RCC 7860 (cell line): ENCODE measurements around the gene PRAMEF6.
"Not testable (repeated sequence)": the region's sequence is repeated elsewhere in the genome, so short reads cannot be mapped to it uniquely, and the experiment has no call there.

Experiments
- DNase-seq: peaks from one replicate; pipeline ENCODE4 v3.0.0-alpha.2; 2015; ENCODE audit warnings: low spot score
- FAIRE-seq: peaks from 2 replicates; lab custom pipeline; 2012; peaks lifted over from hg19 to GRCh38; lab: Jason Lieb, UNC

Gene PRAMEF6

DNA sequence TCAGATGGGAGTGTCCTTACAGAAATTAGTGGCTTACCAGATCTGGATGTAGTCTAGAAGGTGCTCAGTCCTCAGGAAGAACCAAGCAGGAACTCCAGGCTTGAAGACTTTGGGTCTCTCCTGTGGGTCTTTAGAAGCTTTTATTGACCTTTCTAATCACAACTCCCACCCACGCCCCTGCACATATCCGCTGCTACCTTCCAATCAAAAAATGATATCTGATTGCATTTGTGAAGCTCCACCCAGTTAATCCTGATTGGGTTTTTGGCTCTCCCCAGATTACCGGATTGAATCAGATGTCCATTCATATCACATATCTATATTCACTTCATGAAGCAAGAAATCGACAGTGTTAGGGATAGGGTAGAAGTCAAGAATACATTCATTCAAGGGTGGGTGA is at the start of gene PRAMEF6:
Gene PRAMEF6 (minus strand): TSS at position 101 of the 400 bp plus-strand sequence. CDS start 5,062 bp downstream, outside the sequence.
- not testable (repeated sequence) for DNase-seq, FAIRE-seq

DNA sequence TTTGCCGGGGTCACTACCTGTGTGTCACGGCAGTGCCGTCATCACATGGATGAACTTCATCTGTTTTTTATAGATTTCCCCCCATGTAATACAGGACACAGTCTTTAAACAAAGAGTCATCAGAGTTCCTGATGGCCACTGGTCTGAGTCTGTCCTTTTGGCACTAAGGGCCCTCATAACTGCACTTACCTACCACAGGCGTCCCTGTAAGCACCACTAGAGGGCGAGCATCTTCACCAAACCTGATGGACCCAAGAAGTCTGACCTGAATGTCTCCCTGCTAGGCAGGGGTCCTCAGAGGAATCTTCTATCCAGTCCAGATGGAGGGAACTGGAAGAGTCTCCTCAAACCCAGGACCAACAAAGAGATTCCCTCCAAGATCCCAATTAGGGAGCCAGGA is 23.0 kb downstream of the PRAMEF6 start:
- FAIRE-seq, DNase-seq: not testable (repeated sequence)

DNA sequence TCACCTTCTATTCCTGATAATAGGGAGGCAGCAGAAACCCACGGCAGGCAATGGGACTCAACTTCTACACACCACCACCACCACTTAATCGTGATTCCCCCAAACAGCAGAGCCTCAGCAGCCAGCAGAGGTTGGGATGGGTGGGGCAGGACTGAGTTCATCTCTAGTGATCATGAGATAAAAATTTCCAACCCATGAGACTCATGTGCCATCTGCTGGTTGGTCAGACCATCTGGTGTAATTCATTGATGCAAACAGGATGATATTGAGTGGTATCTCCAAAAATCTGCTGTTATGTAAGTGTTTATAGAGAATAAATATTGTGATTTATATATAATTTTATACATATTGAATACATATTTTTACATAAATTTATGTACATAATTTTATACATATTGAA is 25.6 kb downstream of the PRAMEF6 start:
- DNase-seq = not testable (repeated sequence)
- peak; percentile 70 for FAIRE-seq

DNA sequence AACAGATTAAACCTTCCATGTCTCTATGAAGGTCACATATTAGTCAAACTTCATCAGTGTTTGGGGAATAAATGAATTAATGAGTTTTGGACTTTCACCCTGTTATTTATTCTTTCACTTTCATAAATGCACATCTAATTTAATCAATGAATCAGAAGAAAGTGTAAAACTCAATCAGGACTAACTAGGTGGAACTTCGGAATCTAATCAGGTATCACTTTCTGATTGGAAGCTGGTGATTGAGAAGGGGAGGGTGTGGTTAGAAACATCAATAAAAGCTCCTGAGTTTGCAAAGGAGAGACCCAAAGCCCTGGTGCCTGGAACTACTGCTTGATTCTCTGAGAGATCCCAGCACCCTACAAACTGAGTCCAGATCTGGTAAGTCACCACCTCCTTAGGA is 31.1 kb downstream of the PRAMEF6 start, which contains the start of gene PRAMEF7:
Gene PRAMEF7 (plus strand): TSS at position 301 of the 400 bp plus-strand sequence. CDS start 1,083 bp downstream, outside the sequence.
- FAIRE-seq, DNase-seq: not testable (repeated sequence)

DNA sequence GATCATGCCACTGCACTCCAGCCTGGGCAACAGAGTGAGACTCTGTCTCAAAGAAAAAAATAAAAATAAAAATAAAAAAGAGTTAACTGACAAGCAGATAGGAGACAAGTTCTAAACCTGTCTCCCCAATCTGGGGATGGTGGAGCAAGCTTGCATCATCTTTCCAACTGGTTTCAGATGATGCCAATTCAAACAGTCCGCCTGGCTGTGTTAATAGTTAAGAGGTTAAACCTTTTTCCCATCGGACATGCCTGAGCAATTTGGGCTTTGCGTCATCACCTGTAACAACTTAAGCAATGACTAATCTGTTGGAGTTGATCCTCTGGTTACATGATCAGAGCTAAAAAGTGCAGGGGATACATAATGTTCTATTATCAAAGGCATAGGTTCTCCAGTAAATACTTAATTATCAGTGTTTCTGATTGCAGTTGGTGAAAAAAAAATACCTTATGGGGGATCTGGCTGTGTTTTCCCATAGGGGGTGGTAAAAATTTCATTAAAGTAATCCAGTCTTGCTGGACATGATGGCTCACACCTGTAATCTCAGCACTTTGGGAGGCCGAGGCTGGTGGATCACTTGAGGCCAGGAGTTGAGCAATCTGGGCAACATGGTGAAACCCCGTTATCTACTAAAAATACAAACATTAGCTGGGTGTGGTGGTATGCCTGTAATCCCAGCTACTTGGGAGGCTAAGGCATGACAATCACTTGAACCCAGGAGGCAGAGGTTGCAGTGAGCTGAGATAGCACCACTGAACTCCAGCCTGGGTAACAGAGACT is 43.4 kb downstream of the PRAMEF6 start:
- DNase-seq, FAIRE-seq: not testable (repeated sequence)

DNA sequence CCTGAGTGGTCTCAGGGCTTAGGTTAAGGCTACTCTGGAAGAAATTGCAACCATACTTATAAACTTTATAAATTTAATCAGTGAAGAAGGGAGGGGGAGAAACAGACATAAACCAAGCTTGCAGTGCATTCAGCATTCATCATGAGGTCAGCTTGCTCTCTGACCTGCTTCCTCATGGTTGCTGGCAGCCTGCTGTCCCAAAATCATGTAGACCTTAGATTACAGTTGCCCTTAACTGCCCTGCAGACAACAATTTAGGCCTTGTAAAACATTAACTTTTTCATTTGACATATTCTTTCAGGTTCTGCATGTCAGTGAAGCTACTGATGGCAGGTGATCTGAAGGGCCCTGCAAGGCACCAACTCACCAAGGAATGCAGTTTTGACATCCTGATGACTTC is 48.2 kb downstream of the PRAMEF6 start:
- DNase-seq, FAIRE-seq: not testable (repeated sequence)

DNA sequence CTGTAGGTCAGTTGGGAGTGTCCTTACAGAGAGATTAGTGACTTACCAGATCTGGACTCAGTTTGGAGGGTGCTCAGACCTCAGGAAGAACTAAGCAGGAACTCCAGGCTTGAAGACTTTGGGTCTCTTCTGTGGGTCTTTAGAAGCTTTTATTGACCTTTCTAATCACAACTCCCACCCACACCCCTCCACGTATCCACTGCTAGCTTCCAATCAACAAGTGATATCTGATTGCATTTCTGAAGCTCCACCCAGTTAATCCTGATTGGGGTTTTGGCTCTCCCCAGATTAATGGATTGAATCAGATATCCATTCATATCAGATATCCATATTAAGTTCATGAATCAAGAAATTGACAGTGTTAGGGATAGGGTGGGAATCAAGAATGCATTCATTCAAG is 49.2 kb downstream of the PRAMEF6 start, which contains the start of gene PRAMEF10:
Gene PRAMEF10 (minus strand): TSS at position 101 of the 400 bp plus-strand sequence. CDS start 2,423 bp downstream, outside the sequence.
- FAIRE-seq, DNase-seq: not testable (repeated sequence)
